ENCODE measurements around the gene DCUN1D2.
A peak's percentile ranks its signal among the peaks of the same experiment; 100 is the strongest.
"Not testable (repeated sequence)": the region's sequence is repeated elsewhere in the genome, so short reads cannot be mapped to it uniquely, and the experiment has no call there.

Gene DCUN1D2

DNA sequence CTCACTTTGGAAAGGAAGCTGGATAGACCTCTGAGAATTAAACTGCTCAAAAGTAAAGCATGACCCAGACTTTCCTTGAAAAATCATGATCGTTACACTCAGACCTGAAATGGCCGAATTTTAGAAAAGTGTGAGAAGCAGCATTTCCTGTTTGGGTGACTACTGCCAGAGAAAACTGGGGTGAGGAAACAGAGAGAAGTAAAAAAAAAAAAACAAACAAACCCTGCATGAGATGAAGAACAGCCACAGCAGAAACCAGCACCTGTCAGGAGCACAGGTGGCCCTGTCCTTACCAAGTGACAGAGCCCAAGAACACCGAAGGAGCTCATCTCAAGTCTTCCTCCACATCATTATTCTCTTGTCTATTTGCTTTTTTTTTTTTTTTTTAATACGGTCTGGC lies 25.2 kb downstream of the DCUN1D2 start:
- no peak for DNase-seq (ENCODE audit: low spot score)

DNA sequence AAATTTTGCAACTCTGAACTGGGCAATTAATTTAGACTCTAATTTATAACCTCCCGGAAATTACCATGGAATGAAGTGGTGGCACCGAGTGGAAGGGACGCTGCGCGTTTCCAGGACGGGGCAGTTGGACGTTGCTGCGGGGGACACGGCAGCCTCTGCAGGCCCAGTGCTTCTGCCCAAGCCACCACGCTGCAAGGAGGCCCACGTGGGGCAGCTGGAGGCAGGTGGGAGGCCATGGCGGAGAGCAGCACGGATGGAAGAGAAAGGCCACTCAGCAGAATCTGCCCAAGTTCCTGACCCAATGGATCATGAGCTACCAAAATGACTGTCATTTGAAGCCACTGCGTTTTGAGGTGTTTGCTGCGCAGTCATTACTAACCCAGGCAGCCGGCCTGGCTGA lies 26.0 kb downstream of the DCUN1D2 start:
- DNase-seq (ENCODE audit: low spot score): no peak

- no peak for DNase-seq (ENCODE audit: low spot score)
Observed at GRCh38 chr13:113461022-113461751, 29.3 kb downstream of the DCUN1D2 start.

- no peak for DNase-seq (ENCODE audit: low spot score)
Observed at GRCh38 chr13:113460599-113460998, 29.9 kb downstream of the DCUN1D2 start.

GRCh38 chr13:113460064-113460555 lies 30.4 kb downstream of the DCUN1D2 start:
- DNase-seq (ENCODE audit: low spot score): no peak

GRCh38 chr13:113458253-113459065 lies 32.1 kb downstream of the DCUN1D2 start:
- DNase-seq (ENCODE audit: low spot score): no peak

GRCh38 chr13:113457510-113457909 lies 33.0 kb downstream of the DCUN1D2 start:
- no peak for DNase-seq (ENCODE audit: low spot score)

DNA sequence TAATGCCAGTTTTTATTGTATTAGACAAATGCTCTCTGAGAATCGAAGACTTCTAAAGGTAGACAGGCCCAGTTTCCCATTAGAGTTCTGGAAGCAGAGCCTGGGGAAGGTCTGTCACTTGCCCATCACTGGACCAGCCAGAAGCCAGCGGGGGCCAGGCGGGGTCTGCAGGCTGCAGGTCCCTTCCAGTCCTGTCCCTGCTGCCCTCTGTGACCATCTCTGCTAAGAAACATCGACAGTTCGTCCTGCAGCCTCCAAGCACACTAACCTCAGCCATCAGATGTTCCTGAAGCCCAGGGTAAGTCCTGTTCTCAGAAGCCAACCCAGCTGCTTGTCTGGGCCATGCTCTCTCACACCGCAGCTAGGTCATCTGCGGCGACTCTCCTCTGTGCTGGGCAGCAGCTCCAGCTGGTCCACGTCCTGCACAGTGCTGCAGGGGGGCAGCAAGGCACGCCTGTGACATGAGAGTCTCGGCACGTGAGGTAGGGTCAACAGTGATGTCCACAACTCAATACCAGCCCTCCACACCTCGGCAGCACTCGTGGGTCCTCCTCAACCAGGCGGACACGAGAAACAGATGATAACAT lies 34.3 kb downstream of the DCUN1D2 start:
- no peak for DNase-seq (ENCODE audit: low spot score)

DNA sequence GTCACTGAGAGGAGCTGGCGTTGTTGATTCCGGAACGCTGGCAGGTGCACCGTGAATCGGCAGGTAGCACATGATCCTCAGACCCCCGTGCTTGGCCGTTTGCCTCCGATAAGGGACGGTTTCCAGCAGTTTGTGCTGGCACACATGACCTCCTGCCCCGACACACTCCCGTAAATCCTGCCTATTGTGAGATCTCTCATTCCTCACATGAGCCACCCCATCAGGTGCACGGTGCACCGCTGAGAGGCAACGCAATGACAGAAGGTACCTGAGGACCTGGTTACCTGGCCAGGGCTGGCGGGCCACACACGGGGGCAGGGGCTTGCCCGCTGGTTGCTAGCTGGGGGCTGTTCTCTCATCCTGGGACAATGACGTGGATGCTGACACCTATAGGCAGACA lies 35.1 kb downstream of the DCUN1D2 start:
- no peak for DNase-seq (ENCODE audit: low spot score)

DNA sequence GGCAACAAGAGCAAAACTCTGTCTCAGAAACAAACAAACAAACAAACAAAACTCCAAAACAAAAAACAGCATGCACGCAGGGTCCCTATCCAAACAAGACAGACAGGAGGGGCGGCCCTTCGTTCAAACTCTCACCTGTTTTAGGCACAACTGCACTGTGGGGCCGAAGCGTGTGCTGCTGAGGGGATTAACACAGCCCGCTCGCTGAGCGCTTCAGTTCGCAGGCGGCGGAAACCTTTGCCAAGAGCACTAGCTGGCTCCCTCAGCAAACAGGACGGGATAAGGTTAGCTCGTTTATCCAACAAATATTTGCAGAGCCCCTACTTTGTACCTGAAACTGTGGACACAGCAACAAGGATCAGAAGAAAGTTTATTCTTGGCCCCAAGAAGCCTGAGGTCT lies 35.6 kb downstream of the DCUN1D2 start:
- DNase-seq (ENCODE audit: low spot score): no peak

GRCh38 chr13:113452942-113453901 lies 37.3 kb downstream of the DCUN1D2 start, which contains the start of gene ADPRHL1:
Gene ADPRHL1 (minus strand): TSS chr13:113453488. CDS start chr13:113453437, 51 bp downstream.
- DNase-seq (ENCODE audit: low spot score): no peak

GRCh38 chr13:113452466-113452865 lies 38.0 kb downstream of the DCUN1D2 start:
- no peak for DNase-seq (ENCODE audit: low spot score)

DNA sequence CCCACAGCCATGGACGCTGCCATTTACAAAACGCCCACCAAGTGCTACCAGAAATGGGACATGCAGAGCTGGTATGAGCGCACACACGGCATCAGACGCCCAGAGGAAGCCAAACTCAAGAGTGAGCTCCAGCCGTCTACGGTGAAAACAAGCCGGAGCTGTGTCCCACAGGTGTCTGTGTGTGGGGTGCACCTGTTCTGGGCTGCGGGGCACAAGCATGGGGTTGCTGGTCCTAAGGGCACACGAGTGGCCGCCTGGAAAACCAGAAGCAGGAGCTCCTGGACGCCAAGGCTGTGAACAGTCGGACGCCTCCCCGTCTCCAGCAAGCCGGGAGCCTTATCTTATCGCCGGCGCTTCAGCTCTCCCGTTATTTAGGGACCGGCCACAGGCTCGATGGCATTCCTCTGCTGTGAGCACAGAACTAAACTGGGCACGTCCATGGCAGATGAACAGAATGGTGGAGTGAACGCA lies 38.5 kb downstream of the DCUN1D2 start:
- DNase-seq (ENCODE audit: low spot score): no peak

DNA sequence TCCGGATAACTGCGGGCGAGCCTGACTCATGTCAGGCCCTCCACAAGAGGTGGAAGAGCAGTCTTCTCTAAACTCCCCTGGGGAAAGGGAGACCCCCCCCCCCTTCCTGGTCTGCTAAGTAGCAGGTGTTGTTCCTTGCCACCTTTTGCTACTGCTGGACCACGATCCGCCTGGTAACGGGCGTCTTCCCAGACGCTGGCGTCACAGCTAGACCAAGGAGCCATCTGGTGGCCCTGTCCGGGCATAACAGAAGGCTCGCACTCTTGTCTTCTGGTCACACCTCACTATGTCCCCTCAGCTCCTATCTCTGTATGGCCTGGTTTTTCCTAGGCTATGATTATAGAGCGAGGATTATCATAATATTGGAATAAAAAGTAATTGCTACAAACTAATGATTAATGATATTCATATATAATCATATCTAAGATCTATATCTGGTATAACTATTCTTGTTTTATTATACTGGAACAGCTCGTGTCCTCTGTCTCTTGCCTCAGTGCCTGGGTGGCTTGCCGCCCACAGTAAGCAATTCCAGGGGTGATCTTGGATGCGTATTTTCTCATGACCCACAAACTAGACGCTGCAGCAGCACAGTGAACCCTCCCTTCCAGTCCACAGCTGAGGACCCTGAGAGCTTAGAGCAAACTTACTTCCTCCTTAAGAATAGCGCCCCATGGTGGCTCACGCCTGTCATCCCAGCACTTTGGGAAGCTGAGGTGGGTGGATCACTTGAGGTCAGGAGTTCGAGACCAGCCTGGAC lies 39.5 kb downstream of the DCUN1D2 start:
- peak; percentile 28 for DNase-seq (ENCODE audit: low spot score)

- not testable (repeated sequence) for DNase-seq (ENCODE audit: low spot score)
Observed at GRCh38 chr13:113450348-113450744, 40.2 kb downstream of the DCUN1D2 start.

DNA sequence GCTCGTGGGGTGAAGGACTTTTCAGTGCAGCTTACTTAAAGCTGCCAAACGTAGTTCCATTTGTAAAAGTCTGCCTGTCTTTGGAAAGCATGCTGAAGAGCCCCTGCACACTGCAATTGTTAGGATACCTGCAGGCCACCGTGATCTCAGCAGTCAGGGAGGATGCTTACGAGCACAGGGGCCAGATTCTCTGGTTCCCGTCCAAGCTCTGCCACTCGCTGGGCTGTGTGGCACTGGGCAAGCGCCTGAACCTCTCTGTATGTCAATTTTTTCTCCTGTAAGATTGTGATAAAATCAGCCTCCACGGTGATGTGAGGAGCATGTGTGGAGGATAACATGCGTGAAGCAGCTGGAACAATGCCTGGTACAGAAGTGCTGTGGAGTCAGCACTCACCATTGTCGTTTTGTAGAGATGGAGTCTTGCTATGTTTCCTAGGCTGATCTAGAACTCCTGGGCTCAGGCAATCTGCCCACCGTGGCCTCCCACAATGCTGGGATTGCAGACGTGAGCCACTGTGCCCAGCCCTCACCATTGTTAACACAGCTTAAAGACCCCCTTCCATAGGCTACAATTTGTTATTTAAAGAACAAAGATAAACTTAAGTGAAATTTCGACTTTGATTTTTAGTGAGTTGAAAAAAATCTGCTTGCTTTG lies 40.7 kb downstream of the DCUN1D2 start:
- DNase-seq (ENCODE audit: low spot score): no peak

- no peak for DNase-seq (ENCODE audit: low spot score)
Observed at GRCh38 chr13:113448885-113449692, 41.4 kb downstream of the DCUN1D2 start.

GRCh38 chr13:113448545-113448884 lies 42.0 kb downstream of the DCUN1D2 start:
- no peak for DNase-seq (ENCODE audit: low spot score)

- DNase-seq (ENCODE audit: low spot score): no peak
Observed at GRCh38 chr13:113447596-113447995, 42.9 kb downstream of the DCUN1D2 start.

All from kidney tubule cell (primary cell).